Omental fat pad (tissue), 4 donors: ENCODE data around the gene TMPRSS13. TPM values are rescaled to one million over a fixed set of nuclear protein-coding genes. Genes with fewer than 3 reads are reported as not detected.

Experiments used
- ATAC-seq: fragments of 150-250 bp; one replicate; pipeline ENCODE4 v1.9.1; 2016; ENCODE audit warnings: mild to moderate bottlenecking, moderate library complexity; ENCODE audit not compliant: low FRiP score
- DNase-seq: peaks from one replicate; pipeline ENCODE4 v3.0.0-alpha.2; 2019; ENCODE audit warnings: low spot score
- CTCF ChIP-seq, 3 donors: fragments of 450-650 bp; IDR thresholded peaks; one replicate each; pipeline ENCODE4 v1.5.1; 2016 to 2017; ENCODE audit warnings: antibody characterized with exemption in 3 of 3, mild to moderate bottlenecking in 3 of 3, moderate library complexity in 2 of 3
- total RNA-seq, 4 donors: library from RNA; depleted of rRNA; stranded (reverse); fragments of >200 nt; gene quantifications; one replicate each; pipeline ENCODE4 v1.1.0, GENCODE V29; 2016

Gene TMPRSS13
- total RNA-seq, 4 donors from 2014 or later: 0.50 TPM; not detected in 3

GRCh38 chr11:117933930-117934329 lies 4.7 kb upstream of the TMPRSS13 start:
- DNase-seq (no peak), ATAC-seq (no peak)
- TF ChIP-seq CTCF (IDR thresholded peaks at IDR 0.05): no peak

- no peak for DNase-seq
- no peak for TF ChIP-seq CTCF (IDR thresholded peaks at IDR 0.05)
- no peak for ATAC-seq
These were observed 4.3 kb upstream of the TMPRSS13 start for GRCh38 chr11:117933475-117933874.

- TF ChIP-seq CTCF (IDR thresholded peaks at IDR 0.05): no peak
- no peak for DNase-seq
- no peak for ATAC-seq
These were observed 3.7 kb upstream of the TMPRSS13 start for GRCh38 chr11:117932947-117933346.

GRCh38 chr11:117932426-117932825 lies 3.2 kb upstream of the TMPRSS13 start:
- DNase-seq: no peak
- no peak for ATAC-seq
- no peak for TF ChIP-seq CTCF (IDR thresholded peaks at IDR 0.05)

- TF ChIP-seq CTCF (IDR thresholded peaks at IDR 0.05): no peak
- DNase-seq: no peak
These were observed 2.8 kb upstream of the TMPRSS13 start for GRCh38 chr11:117931971-117932370.

GRCh38 chr11:117931331-117931950 lies 2.2 kb upstream of the TMPRSS13 start:
- ATAC-seq (no peak), DNase-seq (no peak)
- TF ChIP-seq CTCF (IDR thresholded peaks at IDR 0.05): no peak

More at GRCh38 chr11:117931971-117932370, 2.8 kb upstream of the TMPRSS13 start:
- ATAC-seq: no peak

- no peak for ATAC-seq
- TF ChIP-seq CTCF (IDR thresholded peaks at IDR 0.05): no peak
- DNase-seq: no peak
These were observed 1.6 kb upstream of the TMPRSS13 start for GRCh38 chr11:117930668-117931330.
